ENCODE data around the gene KDM4B. TPM values are rescaled to one million over a fixed set of nuclear protein-coding genes. Genes with fewer than 3 reads are reported as not detected.
"Not testable (repeated sequence)": the region's sequence is repeated elsewhere in the genome, so short reads cannot be mapped to it uniquely, and the experiment has no call there.

KDM4B gene
- total and polyA plus RNA-seq, 2 donors (not counting 1 experiment from before 2014, with no cell fraction given), result 6.4 to 14.4 TPM

GRCh38 chr19:4939466-4939865 lies 29.4 kb upstream of the KDM4B start:
- Histone ChIP-seq H3K27me3 (ENCODE audit: control insufficient read depth, insufficient read depth, low read length) (no peaks in the 10 kb centered on the region), H4K20me1 (ENCODE audit: control insufficient read depth, extremely low read depth, insufficient read depth, low read length) (no peaks in the 10 kb centered on the region), H3K27ac (ENCODE audit: insufficient read depth, low read length) (no peak overlapping the region), H3K79me2 (ENCODE audit: control insufficient read depth, insufficient read depth, low read length) (peaks cover 17% of the 10 kb centered on the region), H3K36me3 (ENCODE audit: control insufficient read depth, insufficient read depth, low read length) (peaks cover 19% of the 10 kb centered on the region), H3K4me2 (ENCODE audit: extremely low read depth, insufficient read depth, low read length) (no peak overlapping the region), H3K4me3 (replicated peaks in 1 of 4; ENCODE audit: control extremely low read depth in 1 of 4, insufficient read depth in 1 of 4, low read depth in 3 of 4, low read length in 4 of 4) (no peak overlapping the region), H2AFZ (ENCODE audit: low read length) (no peak overlapping the region), H3K9ac (ENCODE audit: insufficient read depth, low read length) (no peak overlapping the region), H3K9me3 (ENCODE audit: control insufficient read depth, insufficient read depth, low read depth, low read length) (no peaks in the 10 kb centered on the region), H3K4me1 (ENCODE audit: control insufficient read depth, extremely low read depth, insufficient read depth, low read length) (no peaks in the 10 kb centered on the region)
- no peak for TF ChIP-seq EZH2 (IDR thresholded peaks at IDR 0.05; ENCODE audit: low read length, missing control alignments)
- no peak for TF ChIP-seq CTCF (conservative IDR thresholded peaks at IDR 0.05 in 1 of 2, IDR thresholded peaks at IDR 0.05 in 1 of 2; ENCODE audit: low read depth in 1 of 2, low read length in 2 of 2)
- DNase-seq (ENCODE audit: low read depth in 2 of 2), result no peak

- Histone ChIP-seq H3K79me2 (ENCODE audit: control insufficient read depth, insufficient read depth, low read length) (peaks cover 10% of the 10 kb centered on the region), H3K36me3 (ENCODE audit: control insufficient read depth, insufficient read depth, low read length) (peaks cover 26% of the 10 kb centered on the region)
- DNase-seq (ENCODE audit: low read depth in 2 of 2); H3K4me2 ChIP-seq (ENCODE audit: extremely low read depth, insufficient read depth, low read length); H3K9me3 ChIP-seq (ENCODE audit: control insufficient read depth, insufficient read depth, low read depth, low read length); H3K4me1 ChIP-seq (ENCODE audit: control insufficient read depth, extremely low read depth, insufficient read depth, low read length); H3K9ac ChIP-seq (ENCODE audit: insufficient read depth, low read length); H3K27me3 ChIP-seq (ENCODE audit: control insufficient read depth, insufficient read depth, low read length); H2AFZ ChIP-seq (ENCODE audit: low read length); H3K4me3 ChIP-seq (replicated peaks in 1 of 4; ENCODE audit: control extremely low read depth in 1 of 4, insufficient read depth in 1 of 4, low read depth in 3 of 4, low read length in 4 of 4); H4K20me1 ChIP-seq (ENCODE audit: control insufficient read depth, extremely low read depth, insufficient read depth, low read length); H3K27ac ChIP-seq (ENCODE audit: insufficient read depth, low read length): not testable (repeated sequence)
Measured at GRCh38 chr19:4941638-4942169, 27.2 kb upstream of the KDM4B start.

- not testable (repeated sequence) for H3K4me2 ChIP-seq (ENCODE audit: extremely low read depth, insufficient read depth, low read length); H3K4me3 ChIP-seq (replicated peaks in 1 of 4; ENCODE audit: control extremely low read depth in 1 of 4, insufficient read depth in 1 of 4, low read depth in 3 of 4, low read length in 4 of 4); H3K79me2 ChIP-seq (ENCODE audit: control insufficient read depth, insufficient read depth, low read length); H3K27ac ChIP-seq (ENCODE audit: insufficient read depth, low read length); H2AFZ ChIP-seq (ENCODE audit: low read length); H3K9me3 ChIP-seq (ENCODE audit: control insufficient read depth, insufficient read depth, low read depth, low read length); H4K20me1 ChIP-seq (ENCODE audit: control insufficient read depth, extremely low read depth, insufficient read depth, low read length); DNase-seq (ENCODE audit: low read depth in 2 of 2); H3K27me3 ChIP-seq (ENCODE audit: control insufficient read depth, insufficient read depth, low read length); H3K9ac ChIP-seq (ENCODE audit: insufficient read depth, low read length); H3K4me1 ChIP-seq (ENCODE audit: control insufficient read depth, extremely low read depth, insufficient read depth, low read length)
- peaks cover 25% of the 10 kb centered on the region for H3K36me3 ChIP-seq (ENCODE audit: control insufficient read depth, insufficient read depth, low read length)
Measured at GRCh38 chr19:4950650-4951049, 18.3 kb upstream of the KDM4B start.

DNA sequence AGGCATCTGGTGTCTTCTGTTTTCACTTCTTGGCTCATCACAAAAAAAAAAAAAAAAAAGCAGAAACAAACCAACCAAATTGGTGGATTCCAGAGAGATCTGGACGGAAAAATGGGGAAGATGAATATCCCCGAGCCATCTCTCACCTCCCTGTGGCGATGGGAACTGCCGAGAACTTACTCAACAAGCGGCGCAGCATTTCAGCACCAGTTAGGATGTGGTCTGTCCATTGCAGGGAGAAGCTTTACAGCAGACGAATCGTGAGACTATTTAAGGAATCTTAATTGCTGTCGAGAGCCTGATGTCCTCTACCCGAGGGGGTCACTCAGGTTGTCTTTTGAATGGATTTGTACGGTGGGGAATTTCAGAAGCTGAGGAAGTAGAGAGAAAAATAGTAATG lies 17.3 kb upstream of the KDM4B start:
- Histone ChIP-seq H3K36me3 (ENCODE audit: control insufficient read depth, insufficient read depth, low read length) (peaks cover 18% of the 10 kb centered on the region), H3K27me3 (ENCODE audit: control insufficient read depth, insufficient read depth, low read length) (no peaks in the 10 kb centered on the region), H3K79me2 (ENCODE audit: control insufficient read depth, insufficient read depth, low read length) (no peaks in the 10 kb centered on the region), H3K4me3 (replicated peaks in 1 of 4; ENCODE audit: control extremely low read depth in 1 of 4, insufficient read depth in 1 of 4, low read depth in 3 of 4, low read length in 4 of 4) (no peak overlapping the region), H3K4me1 (ENCODE audit: control insufficient read depth, extremely low read depth, insufficient read depth, low read length) (no peaks in the 10 kb centered on the region), H3K9me3 (ENCODE audit: control insufficient read depth, insufficient read depth, low read depth, low read length) (no peaks in the 10 kb centered on the region), H3K9ac (ENCODE audit: insufficient read depth, low read length) (no peak overlapping the region), H4K20me1 (ENCODE audit: control insufficient read depth, extremely low read depth, insufficient read depth, low read length) (no peaks in the 10 kb centered on the region), H3K4me2 (ENCODE audit: extremely low read depth, insufficient read depth, low read length) (no peak overlapping the region), H3K27ac (ENCODE audit: insufficient read depth, low read length) (no peak overlapping the region), H2AFZ (ENCODE audit: low read length) (no peak overlapping the region)
- DNase-seq (ENCODE audit: low read depth in 2 of 2), result no peak
- no peak for TF ChIP-seq EZH2 (IDR thresholded peaks at IDR 0.05; ENCODE audit: low read length, missing control alignments)
- TF ChIP-seq CTCF (conservative IDR thresholded peaks at IDR 0.05 in 1 of 2, IDR thresholded peaks at IDR 0.05 in 1 of 2; ENCODE audit: low read depth in 1 of 2, low read length in 2 of 2), result no peak
